Measurements from ENCODE around the gene TFAP2A.

TFAP2A gene

GRCh38 chr6:10414756-10415616 lies at the start of gene TFAP2A (continued):
- peak; percentile 77 for TF ChIP-seq ZEB2 (tag by site-specific recombination; IDR thresholded peaks at IDR 0.05)
- no peak for TF ChIP-seq ZNF423 (tag by site-specific recombination; IDR thresholded peaks at IDR 0.05)
- no peak for TF ChIP-seq ZNF121 (tag by site-specific recombination; IDR thresholded peaks at IDR 0.05)
- TF ChIP-seq KLF17 (tag by site-specific recombination; IDR thresholded peaks at IDR 0.05): peak; percentile 79
- TF ChIP-seq ZNF585B (tag by site-specific recombination; IDR thresholded peaks at IDR 0.05): no peak
- TF ChIP-seq TRIM28 (IDR thresholded peaks at IDR 0.05; ENCODE audit: borderline replicate concordance, low read length): peak; percentile 25; the same call in 1 of the 2 replicates
- TF ChIP-seq ZNF449 (tag by site-specific recombination; IDR thresholded peaks at IDR 0.05): no peak
- TF ChIP-seq PRDM2 (tag by site-specific recombination; IDR thresholded peaks at IDR 0.05; ENCODE audit: borderline replicate concordance): 0 out of 2 replicates have a peak, but pooled peaks have one; percentile 82
- TF ChIP-seq ZNF202 (tag by site-specific recombination; IDR thresholded peaks at IDR 0.05; ENCODE audit: borderline replicate concordance): no peak
- no peak for TF ChIP-seq ZNF621 (tag by site-specific recombination; IDR thresholded peaks at IDR 0.05)
- no peak for TF ChIP-seq ZNF777 (tag by site-specific recombination; IDR thresholded peaks at IDR 0.05; ENCODE audit: borderline replicate concordance)
- TF ChIP-seq ZNF704 (tag by site-specific recombination; IDR thresholded peaks at IDR 0.05): no peak
- TF ChIP-seq ZNF514 (tag by site-specific recombination; IDR thresholded peaks at IDR 0.05): no peak
- no peak for TF ChIP-seq ZNF175 (tag by site-specific recombination; IDR thresholded peaks at IDR 0.05)
- 0 out of 2 replicates have a peak, but pooled peaks have one; percentile 32 for TF ChIP-seq KLF16 (tag by site-specific recombination; IDR thresholded peaks at IDR 0.05)
- TF ChIP-seq ZNF18 (tag by site-specific recombination; IDR thresholded peaks at IDR 0.05): no peak; the same call in 1 of the 2 replicates
- no peak for TF ChIP-seq RBAK (tag by site-specific recombination; IDR thresholded peaks at IDR 0.05)
- TF ChIP-seq ZNF140 (tag by site-specific recombination; IDR thresholded peaks at IDR 0.05): no peak
- TF ChIP-seq HOXA7 (CRISPR knock-in tag; IDR thresholded peaks at IDR 0.05; ENCODE audit: borderline replicate concordance): no peak
- no peak for TF ChIP-seq ZNF214 (tag by site-specific recombination; IDR thresholded peaks at IDR 0.05; ENCODE audit: borderline replicate concordance)
- peak; percentile 64; the same call in 1 of the 2 replicates for TF ChIP-seq ZNF2 (tag by site-specific recombination; IDR thresholded peaks at IDR 0.05)
- TF ChIP-seq ZNF677 (tag by site-specific recombination; IDR thresholded peaks at IDR 0.05): no peak
- no peak for TF ChIP-seq ZNF404 (tag by site-specific recombination; IDR thresholded peaks at IDR 0.05)
- TF ChIP-seq ZNF654 (tag by site-specific recombination; IDR thresholded peaks at IDR 0.05; ENCODE audit: low read depth): peak; percentile 80
- peak; percentile 26; the same call in 1 of the 2 replicates for TF ChIP-seq GFI1B (tag by site-specific recombination; IDR thresholded peaks at IDR 0.05)

Data from HEK293 (cell line).